Neural cell (in vitro differentiated cells): ENCODE measurements around the gene SMPX. TPM values are rescaled to one million over a fixed set of nuclear protein-coding genes. Genes with fewer than 3 reads are reported as not detected.

Experiments used
- H2AFZ ChIP-seq: fragments of 200-600, 300-800 bp; sonication (generic), shearing (Covaris generic); 2 replicates; pipeline ENCODE4 v1.6.0; 2014; ENCODE audit warnings: low read depth, mild to moderate bottlenecking, antibody characterized with exemption, low read length, moderate library complexity
- H3F3A ChIP-seq: fragments of 200-600 bp; shearing (Covaris generic); 2 replicates; pipeline ENCODE4 v1.6.1; 2016; ENCODE audit warnings: mild to moderate bottlenecking, moderate library complexity, mixed read lengths, antibody characterized with exemption, low read length; ENCODE audit not compliant: insufficient read depth, poor library complexity, severe bottlenecking
- H3K27ac ChIP-seq: fragments of 200-600, 300-800 bp; sonication (generic), shearing (Covaris generic); 2 replicates; pipeline ENCODE4 v1.5.1; 2014; ENCODE audit warnings: mild to moderate bottlenecking, low read length, moderate library complexity
- H3K27me3 ChIP-seq: fragments of 300-800, 200-600 bp; sonication (generic), shearing (Covaris generic); 2 replicates; pipeline ENCODE4 v1.6.0; 2014; ENCODE audit warnings: mild to moderate bottlenecking, low read depth, low read length, moderate library complexity; ENCODE audit not compliant: insufficient read depth
- H3K36me3 ChIP-seq: fragments of 300-800, 200-600 bp; sonication (generic), shearing (Covaris generic); 2 replicates; pipeline ENCODE4 v1.5.1; 2014; ENCODE audit warnings: mild to moderate bottlenecking, antibody characterized with exemption, low read length, moderate library complexity; ENCODE audit not compliant: insufficient read depth
- H3K4me2 ChIP-seq: fragments of 300-800, 200-600 bp; sonication (generic), shearing (Covaris generic); 2 replicates; pipeline ENCODE4 v1.6.0; 2014; ENCODE audit warnings: mild to moderate bottlenecking, low read length
- H3K4me3 ChIP-seq: fragments of 300-800, 200-600 bp; sonication (generic), shearing (Covaris generic); 2 replicates; pipeline ENCODE4 v1.5.1; 2014; ENCODE audit warnings: mild to moderate bottlenecking, low read length, moderate library complexity
- H3K79me2 ChIP-seq: fragments of 200-600 bp; shearing (Covaris generic); replicated peaks from 2 replicates; pipeline ENCODE4 v1.6.0; 2014; ENCODE audit warnings: mild to moderate bottlenecking, low read length, moderate library complexity; ENCODE audit not compliant: insufficient read depth
- H3K9ac ChIP-seq: fragments of 300-800, 200-600 bp; sonication (generic), shearing (Covaris generic); 2 replicates; pipeline ENCODE4 v1.6.1; 2016; ENCODE audit warnings: mild to moderate bottlenecking, low read length, mixed read lengths
- H3K9me2 ChIP-seq: fragments of 200-600 bp; shearing (Covaris generic); 2 replicates; pipeline ENCODE4 v1.6.1; 2016; ENCODE audit warnings: mild to moderate bottlenecking, low read length, mixed read lengths; ENCODE audit not compliant: insufficient read depth
- H3K9me3 ChIP-seq: fragments of 200-600, 300-800 bp; sonication (generic), shearing (Covaris generic); 2 replicates; pipeline ENCODE4 v1.6.1; 2016; ENCODE audit warnings: mild to moderate bottlenecking, mixed run types, low read length, moderate library complexity, mixed read lengths
- H4K20me1 ChIP-seq: fragments of 200-600 bp; shearing (Covaris generic); 2 replicates; pipeline ENCODE4 v1.6.1; 2016; ENCODE audit warnings: mild to moderate bottlenecking, mixed run types; ENCODE audit not compliant: insufficient read depth
- EP300 ChIP-seq: fragments of 450-650 bp; conservative IDR thresholded peaks from 2 replicates; pipeline ENCODE4 v1.6.1; 2014; ENCODE audit warnings: antibody characterized with exemption, mild to moderate bottlenecking, moderate library complexity; ENCODE audit not compliant: poor library complexity, severe bottlenecking
- EZH2 ChIP-seq: fragments of 200-600, 300-800 bp; shearing (Covaris generic), sonication (generic); IDR thresholded peaks from 2 replicates; pipeline ENCODE4 v1.6.1; 2014; ENCODE audit warnings: antibody characterized with exemption, low read length, borderline replicate concordance, mild to moderate bottlenecking; ENCODE audit not compliant: insufficient read depth, poor library complexity, severe bottlenecking
- MXI1 ChIP-seq: fragments of 450-650 bp; conservative IDR thresholded peaks from 2 replicates; pipeline ENCODE4 v1.6.1; 2014; ENCODE audit warnings: antibody characterized with exemption, mild to moderate bottlenecking; ENCODE audit not compliant: poor library complexity, severe bottlenecking
- POLR2AphosphoS5 ChIP-seq: IDR thresholded peaks from 2 replicates; pipeline ENCODE4 v1.6.1; 2012
- REST ChIP-seq: IDR thresholded peaks from 2 replicates; pipeline ENCODE4 v1.6.1; 2012; ENCODE audit warnings: borderline replicate concordance
- SMC3 ChIP-seq: fragments of 450-650 bp; conservative IDR thresholded peaks from 2 replicates; pipeline ENCODE4 v1.6.1; 2014; ENCODE audit warnings: antibody characterized with exemption, mild to moderate bottlenecking, moderate library complexity; ENCODE audit not compliant: poor library complexity
- TAF1 ChIP-seq: IDR thresholded peaks from 2 replicates; pipeline ENCODE4 v1.6.1; 2012; ENCODE audit warnings: low read depth
- polyA plus RNA-seq: library from polyadenylated mRNA; depleted of rRNA; stranded (reverse); fragments of >200 nt; gene quantifications from 2 replicates; pipeline ENCODE4 v1.2.3, GENCODE V29; 2014

SMPX gene
- polyA plus RNA-seq, 1 donor from 2014 or later, result 0.53 TPM

DNA sequence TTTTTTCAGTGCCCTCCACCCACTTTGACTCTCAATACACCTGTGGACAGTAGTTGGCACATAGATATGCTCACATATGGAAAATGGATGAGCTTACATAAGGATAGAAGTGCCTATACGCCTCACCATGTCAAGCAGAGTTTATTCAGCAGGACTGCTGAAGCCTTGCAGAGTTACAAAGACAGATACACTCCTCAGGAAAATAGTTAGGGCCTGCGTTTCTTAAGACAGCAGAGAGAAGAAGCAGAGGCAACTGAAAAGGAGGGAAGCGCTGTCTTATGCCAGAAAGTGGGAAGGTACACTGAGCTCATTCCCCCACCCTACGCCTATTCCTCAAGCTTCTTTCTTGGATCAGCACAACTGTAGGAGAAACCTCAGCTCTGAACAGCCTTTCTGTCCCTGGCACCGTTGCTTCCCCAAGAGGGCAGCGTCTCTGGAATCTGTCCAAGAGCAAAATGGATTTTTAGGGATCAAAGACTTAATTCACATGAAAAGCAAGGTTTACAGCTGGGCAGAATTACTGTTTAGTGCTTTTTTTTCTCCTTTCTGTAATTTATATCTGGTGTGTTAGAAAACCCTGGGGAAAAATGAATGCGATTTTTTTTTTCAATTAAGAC, 44.2 kb upstream of the SMPX start:
- Histone ChIP-seq H3K9ac (no peak overlapping the region), H3K79me2 (no peaks in the 10 kb centered on the region), H3F3A (no peaks in the 10 kb centered on the region), H3K9me3 (no peaks in the 10 kb centered on the region), H2AFZ (no peak overlapping the region), H3K4me2 (no peak overlapping the region), H3K27ac (no peak overlapping the region), H4K20me1 (no peaks in the 10 kb centered on the region), H3K27me3 (no peaks in the 10 kb centered on the region), H3K4me3 (no peak overlapping the region), H3K36me3 (no peaks in the 10 kb centered on the region), H3K9me2 (no peaks in the 10 kb centered on the region)
- no peak for TF ChIP-seq REST

GRCh38 chrX:21800344-21800770, 42.4 kb upstream of the SMPX start:
- Histone ChIP-seq H2AFZ (no peak overlapping the region), H4K20me1 (no peaks in the 10 kb centered on the region), H3K79me2 (no peaks in the 10 kb centered on the region), H3K4me3 (no peak overlapping the region), H3K9me3 (no peaks in the 10 kb centered on the region), H3F3A (no peaks in the 10 kb centered on the region), H3K36me3 (no peaks in the 10 kb centered on the region), H3K27ac (no peak overlapping the region), H3K9ac (no peak overlapping the region), H3K9me2 (no peaks in the 10 kb centered on the region), H3K27me3 (no peaks in the 10 kb centered on the region), H3K4me2 (no peak overlapping the region)
- TF ChIP-seq MXI1, result no peak
- no peak for TF ChIP-seq EP300
- TF ChIP-seq REST, result no peak
- no peak for TF ChIP-seq EZH2
- no peak for TF ChIP-seq SMC3
- TF ChIP-seq TAF1, result no peak
- TF ChIP-seq POLR2AphosphoS5, result no peak
